HG03196 (cell line): Measurements from ENCODE around the gene FAM78B.

ENCODE experiments used
- ATAC-seq: cut with Tn5 transposase; IDR thresholded peaks from one replicate; pipeline ENCODE4 v1.9.1; 2021; ENCODE audit not compliant: unreplicated experiment

The FAM78B gene

DNA sequence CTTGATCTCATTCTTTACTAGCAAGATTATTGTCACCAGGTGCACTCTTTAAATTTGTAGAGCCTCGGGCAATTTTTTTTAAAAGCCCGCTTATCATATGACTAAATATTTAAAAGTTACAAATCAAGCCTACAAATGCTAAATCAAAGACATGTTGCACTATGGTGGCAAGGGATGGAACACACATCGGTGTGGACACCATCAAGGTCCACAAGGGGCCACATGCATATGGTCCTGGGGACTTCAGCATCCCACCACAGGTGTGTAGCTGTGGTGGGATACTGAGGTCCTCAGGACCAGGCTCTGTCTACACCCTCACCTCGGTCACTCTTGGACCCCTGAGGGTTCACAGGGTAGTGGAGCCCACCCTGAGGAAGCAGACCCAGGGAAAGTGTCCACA, 45.8 kb downstream of the FAM78B start:
- ATAC-seq = no peak

GRCh38 chr1:166120281-166120680, 46.5 kb downstream of the FAM78B start:
- no peak for ATAC-seq

DNA sequence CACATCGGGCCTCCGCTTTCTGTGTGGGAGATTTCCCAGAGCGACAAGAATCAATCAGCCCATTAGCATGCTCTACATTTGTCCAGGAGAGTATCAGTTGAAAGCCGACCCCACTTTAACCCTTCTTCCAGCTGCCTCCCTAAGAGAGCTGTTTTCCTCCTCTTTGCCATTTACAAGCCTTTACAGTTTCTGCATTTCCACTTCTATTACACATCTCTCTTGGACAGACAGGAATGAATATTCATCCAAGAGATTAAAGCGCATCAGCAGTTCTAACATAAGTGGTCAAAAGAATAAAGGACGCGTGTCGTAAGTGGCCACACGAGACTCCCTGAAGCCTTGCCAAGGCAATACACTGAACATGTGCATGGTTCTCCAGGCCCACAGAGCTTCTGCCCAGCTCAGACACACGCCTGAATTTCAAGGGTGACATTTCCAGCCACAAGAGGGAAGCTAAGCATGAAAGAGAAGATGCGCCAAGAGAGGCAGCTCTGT, 47.3 kb downstream of the FAM78B start:
- no peak for ATAC-seq

GRCh38 chr1:166117776-166118175, 49.0 kb downstream of the FAM78B start:
- ATAC-seq = no peak

GRCh38 chr1:166116026-166116425, 50.8 kb downstream of the FAM78B start:
- ATAC-seq = no peak

DNA sequence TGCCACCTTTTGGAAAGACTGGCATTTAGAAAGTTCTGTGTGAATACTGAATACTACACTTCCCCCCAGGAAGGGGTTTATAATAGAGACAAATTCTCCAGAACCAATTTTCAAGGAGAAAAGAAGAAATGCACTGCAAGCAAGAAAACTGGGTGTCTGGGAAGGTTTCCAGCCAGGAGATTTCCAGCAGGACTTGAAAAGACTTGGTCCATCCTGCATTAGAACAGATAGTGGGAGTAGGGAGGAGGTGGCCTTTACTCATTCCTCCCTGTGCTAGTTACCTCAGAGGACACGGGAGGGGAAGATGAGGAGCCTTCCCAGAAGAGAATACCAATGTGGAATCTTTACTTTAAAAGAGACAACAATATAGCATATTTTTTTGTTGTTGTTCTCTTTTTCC, 52.4 kb downstream of the FAM78B start:
- no peak for ATAC-seq

DNA sequence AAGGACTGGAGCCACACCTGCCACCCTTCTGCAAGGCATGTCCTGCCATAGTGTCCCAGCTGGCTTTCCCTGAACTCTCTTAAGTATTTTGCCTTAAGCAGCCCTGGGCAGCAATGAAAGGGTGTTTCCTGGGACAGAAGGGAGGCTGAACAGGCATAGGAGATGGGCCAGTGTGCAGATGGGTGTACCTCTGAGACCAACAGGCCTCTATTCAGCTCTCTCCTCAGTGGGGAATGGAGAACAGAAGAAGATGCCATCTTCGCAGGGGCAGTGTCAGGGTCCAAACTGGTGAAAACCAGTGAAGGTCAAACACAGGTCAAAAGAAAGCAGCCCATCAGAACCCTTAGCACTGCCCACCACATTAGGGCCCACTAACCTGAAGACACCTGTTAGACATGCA, 53.2 kb downstream of the FAM78B start:
- no peak for ATAC-seq

- no peak for ATAC-seq
Measured at GRCh38 chr1:166113031-166113430, 53.8 kb downstream of the FAM78B start.

GRCh38 chr1:166112425-166112824, 54.4 kb downstream of the FAM78B start:
- no peak for ATAC-seq

DNA sequence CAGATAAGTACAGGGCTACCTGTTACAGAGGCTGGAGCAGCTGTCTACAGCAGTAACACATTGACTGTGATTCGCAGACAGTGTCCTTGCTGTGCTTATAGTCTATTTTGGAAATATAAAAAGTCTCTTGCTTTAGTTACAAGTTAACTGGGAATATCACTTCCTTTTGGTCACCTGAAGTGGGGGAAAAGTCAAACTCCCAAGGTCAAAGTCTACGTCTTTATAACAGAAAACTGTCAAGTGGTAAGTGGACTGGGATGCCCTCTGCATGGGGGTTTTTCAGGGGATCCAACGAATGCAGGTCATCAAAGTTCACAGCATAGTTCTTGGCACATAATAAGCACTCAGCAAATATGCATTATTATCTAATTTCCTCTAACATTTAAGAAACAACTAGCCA, 55.4 kb downstream of the FAM78B start:
- no peak for ATAC-seq

DNA sequence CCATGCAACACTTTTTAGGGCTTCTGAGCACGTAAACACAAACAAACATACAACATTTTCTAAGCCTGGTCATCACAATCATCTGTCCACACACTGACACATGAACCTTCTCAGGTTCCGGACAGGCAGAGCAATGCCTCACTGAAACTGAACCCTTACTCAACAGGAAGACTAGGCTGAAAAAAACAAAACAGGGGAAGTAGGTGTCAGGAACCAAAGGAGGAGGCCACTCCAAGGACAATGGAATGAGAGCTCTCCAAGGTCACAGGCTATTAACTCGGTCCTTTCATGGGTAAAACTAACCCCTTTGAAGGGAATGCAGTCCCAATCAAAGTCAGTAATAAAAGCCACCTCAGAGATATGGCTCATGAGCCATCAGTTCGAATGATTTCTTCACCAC, 76.6 kb downstream of the FAM78B start:
- no peak for ATAC-seq

DNA sequence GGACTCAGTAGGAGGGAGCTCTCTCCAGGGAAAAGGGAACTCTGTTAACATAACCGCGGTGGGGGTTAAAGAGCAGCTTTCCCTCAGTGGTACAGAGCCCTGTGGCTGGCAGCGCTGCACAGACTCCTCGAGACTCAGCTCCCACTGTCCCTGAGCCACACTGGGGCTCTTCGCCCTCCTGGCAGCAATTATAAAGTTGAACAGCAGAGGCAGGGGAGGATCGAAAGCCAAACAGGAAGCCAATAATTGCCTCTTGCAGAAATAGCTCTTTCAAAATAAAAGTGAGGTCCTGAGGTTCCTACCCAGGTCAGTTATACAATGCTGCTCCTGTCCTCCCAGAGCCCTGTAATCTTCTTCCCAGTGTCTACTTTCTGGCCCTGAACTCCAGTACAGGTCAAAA, 77.0 kb downstream of the FAM78B start:
- ATAC-seq = peak; percentile 47

DNA sequence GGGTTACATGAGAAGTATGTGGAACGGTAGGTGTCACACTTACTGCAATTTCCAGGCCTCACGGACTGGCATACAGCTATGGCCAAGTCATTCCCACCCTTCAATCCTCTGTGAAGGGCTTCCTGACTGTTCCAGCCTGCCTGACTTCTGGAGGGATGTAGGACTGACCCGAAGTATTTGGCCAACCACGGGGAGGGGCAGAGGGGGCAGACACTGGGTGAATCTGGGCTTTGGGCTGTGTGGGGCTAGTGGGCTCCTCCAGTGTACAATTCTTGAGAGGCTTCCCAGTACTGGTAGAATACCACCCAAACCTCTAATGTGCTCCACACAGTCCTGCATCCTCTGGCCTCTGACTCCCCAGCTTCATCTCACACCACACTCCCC, 78.2 kb downstream of the FAM78B start:
- no peak for ATAC-seq

DNA sequence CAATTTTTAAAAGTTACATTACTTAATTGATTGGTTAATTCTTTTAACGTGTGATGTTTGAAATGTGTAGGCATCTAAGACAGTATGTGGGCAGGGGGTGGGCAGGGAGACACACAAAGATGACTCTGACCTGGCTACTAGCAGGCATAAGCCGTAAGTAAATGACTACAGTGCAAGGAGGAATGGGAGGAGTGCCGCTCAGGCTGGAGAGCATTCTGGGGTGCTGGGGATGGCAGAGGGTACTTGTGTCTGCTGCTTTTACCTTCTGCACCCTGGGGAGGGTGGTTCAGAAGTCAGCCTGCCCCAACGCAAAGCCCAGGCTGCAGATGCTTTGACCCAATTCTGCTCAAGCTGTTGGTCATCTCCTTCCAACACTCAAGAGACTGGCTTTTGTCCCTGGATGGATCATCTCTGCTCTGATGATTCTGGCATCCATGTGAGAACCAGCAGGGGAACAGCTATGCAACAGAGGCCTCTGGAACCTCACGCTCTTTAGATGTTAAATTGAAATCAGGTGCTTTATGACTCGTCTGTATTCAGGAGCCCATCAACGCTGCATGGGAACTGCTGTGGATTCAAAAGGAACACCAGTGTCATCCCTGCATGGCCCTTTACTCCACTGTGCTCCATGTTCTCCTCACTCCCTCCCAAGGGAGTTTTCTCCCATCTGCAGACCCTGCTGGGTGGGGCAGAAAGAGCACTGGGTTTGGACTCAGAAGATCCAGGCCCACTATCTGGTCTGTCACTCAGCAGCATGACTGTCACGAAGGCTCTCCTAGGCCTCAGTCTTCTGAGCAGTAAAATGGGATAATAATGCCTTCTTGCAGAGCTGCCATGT, 78.8 kb downstream of the FAM78B start:
- no peak for ATAC-seq

- no peak for ATAC-seq
Measured at GRCh38 chr1:166086113-166086883, 80.5 kb downstream of the FAM78B start.

- no peak for ATAC-seq
Measured at GRCh38 chr1:166084613-166085012, 82.2 kb downstream of the FAM78B start.

- ATAC-seq = peak; percentile 64
Measured at GRCh38 chr1:166083887-166084286, 82.9 kb downstream of the FAM78B start.

DNA sequence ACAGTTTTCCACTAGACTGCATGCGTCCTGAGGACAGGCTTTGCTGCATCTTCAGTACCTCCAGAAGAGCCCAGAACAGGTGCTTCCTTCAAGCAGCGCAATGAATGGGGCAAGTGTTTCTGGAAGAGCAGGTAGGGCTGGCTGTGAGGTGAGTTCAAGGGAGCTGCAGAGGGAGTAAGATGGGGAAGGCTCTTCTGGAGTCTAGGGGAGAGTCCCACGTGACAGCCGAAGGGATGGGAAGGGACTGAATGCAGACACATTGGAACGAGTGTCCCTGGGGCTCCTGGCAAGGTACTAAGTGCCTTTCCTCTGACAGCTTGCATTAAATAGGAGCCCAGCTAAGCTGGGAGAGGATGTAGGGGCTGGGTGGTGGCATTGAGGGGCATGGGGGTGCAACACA, 84.2 kb downstream of the FAM78B start:
- ATAC-seq = no peak

GRCh38 chr1:166080967-166081870, 85.6 kb downstream of the FAM78B start:
- no peak for ATAC-seq

GRCh38 chr1:166080277-166080966, 86.4 kb downstream of the FAM78B start:
- no peak for ATAC-seq

DNA sequence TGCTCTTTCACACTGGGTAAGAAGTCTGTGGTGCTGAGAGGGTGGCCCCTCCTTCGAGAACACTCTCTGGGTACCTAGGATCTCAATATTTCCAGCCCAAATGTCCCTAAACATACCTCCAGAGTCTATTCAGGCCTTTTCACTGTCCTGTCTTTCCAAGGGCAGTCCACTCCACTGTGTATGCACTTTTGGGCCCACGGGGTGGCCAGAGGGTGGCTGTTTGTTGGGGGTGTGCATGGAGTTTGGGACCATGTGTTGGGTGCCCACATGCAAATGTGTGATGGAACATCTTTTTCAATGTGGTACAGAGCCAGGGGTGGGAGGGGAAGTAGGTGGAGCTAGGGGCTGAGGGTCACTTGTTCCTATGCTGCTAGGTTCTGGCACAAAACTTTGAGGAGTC, 87.5 kb downstream of the FAM78B start:
- no peak for ATAC-seq
